HG03039 (cell line): ENCODE measurements around the gene MRRF.

ENCODE experiments used
- ATAC-seq: cut with Tn5 transposase; IDR thresholded peaks from one replicate; pipeline ENCODE4 v1.9.1; 2021; ENCODE audit warnings: mild to moderate bottlenecking, moderate library complexity; ENCODE audit not compliant: unreplicated experiment

Gene MRRF

DNA sequence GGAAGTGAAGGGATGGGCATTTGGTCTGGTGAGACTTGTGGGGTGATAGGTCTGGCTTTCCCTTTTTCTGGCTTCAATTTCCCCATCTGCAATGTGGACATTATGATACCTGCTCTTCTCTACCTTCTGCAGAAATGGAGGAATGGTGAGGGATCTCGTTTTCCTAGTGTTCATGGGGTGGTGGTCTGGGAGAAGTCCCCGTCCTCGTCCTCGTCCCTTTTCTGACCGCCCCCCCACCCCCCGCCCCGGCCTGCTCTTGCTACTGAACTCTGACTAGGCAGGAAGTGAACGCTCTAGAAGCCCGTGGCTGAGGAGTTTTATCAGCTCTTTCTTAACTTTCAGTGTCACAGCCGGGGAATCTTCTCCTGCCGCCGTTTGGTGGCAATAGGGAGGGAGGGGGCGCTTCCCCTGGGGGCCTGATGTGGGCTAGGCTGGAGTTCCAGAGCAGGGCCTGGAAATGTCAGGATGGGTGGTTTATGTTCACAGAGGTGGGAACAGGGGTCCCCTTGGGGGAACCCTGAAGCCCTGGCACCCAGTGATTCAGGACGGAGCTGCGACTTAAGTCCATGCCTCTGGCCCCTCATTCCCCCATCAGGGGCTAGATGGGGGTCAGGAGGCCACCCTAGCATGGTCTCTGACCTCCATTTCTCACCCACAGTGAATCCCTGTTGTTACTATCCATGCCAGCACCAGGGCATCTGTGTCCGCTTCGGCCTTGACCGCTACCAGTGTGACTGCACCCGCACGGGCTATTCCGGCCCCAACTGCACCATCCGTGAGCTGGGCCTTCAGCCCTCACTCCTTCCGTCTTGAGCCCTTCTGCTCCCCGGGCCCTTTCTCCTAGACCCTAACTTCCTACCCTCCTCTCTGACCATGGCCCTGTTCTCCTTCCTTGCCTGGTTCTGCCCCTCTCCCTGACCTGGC lies 112.8 kb downstream of the MRRF start:
- ATAC-seq = no peak

DNA sequence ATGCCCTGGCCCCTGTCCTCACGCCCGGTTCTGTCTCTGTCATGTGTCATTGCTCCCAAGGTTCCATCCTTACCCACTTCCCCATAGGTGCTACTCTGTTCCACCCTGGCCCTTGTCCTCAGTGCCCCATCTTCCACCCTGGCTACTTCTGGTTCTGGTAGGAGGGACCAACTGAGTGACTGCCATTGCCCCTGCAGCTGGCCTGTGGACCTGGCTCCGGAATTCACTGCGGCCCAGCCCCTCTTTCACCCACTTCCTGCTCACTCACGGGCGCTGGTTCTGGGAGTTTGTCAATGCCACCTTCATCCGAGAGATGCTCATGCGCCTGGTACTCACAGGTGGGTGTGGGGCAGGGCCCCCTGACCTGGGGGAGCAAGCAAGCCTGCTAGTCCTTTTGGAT lies 113.6 kb downstream of the MRRF start:
- ATAC-seq = no peak

DNA sequence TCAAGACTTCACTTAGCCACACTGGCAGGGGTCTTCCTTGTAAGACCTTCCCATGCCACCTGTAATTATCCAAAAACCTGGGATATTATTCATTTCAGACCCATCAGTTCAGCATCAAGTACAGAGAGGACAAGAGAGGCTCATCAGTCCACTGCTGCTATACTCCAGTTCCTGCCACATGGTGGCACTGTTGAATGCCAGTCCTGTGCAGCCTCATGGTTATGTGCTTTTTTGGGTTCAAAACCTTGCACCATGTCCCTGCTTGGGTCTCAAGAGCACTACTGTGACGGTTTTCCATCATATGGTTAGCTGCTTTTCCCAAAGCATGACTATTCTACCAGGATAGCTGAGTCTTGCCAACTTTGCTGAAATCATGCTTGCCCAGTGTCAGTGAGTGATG lies 114.7 kb downstream of the MRRF start:
- ATAC-seq = no peak

DNA sequence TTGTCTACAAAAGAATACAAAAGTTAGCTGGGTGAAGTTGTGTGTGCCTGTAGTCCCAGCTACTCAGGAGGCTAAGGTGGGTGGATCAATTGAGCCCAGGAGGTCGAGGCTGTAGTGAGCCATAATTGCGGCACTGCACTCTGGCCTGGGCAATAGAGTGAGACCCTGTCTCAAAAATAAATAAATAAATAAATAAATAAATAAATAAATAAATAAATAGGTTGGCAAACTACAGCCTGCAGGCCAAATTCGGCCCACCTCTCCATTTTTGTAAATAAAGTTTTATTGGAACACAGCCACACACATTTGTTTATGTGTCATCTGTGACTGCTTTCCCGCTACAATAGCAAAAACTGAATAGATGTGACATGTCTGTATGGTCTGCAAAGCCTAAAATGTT lies 115.6 kb downstream of the MRRF start:
- ATAC-seq = no peak
